ENCODE measurements around the gene FAM83E.

Gene FAM83E

DNA sequence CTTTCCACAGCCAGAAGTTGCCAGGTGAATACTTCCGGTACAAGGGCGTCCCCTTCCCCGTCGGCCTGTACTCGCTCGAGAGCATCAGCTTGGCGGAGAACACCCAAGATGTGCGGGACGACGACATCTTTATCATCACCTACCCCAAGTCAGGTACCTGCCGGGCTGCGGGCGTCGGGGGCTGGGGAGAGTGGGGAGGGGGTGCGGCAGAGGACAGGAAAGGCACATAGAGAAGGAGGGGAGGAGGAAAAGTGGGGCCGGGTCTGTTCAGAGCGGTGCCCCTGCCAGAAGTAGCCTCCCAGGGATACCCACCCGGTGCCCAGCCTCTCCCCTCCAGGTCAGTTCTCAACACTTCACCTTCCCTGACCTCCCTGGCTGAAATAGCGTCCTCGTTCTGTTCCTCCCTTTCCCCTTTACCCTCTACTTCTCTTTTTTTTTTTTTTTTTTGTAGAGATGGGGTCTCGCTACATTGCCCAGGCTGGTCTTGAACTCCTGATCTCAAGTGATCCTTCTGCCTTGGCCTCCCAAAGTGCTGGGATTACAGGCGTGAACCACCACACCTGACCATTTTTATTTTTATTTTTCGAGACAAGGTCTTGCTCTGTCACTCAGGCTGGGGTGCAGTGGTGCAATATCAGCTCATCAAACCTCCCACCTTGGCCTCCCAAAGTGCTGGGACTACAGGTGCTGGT, 38.8 kb downstream of the FAM83E start:
- DNase-seq (ENCODE audit: low read depth), result no peak

DNA sequence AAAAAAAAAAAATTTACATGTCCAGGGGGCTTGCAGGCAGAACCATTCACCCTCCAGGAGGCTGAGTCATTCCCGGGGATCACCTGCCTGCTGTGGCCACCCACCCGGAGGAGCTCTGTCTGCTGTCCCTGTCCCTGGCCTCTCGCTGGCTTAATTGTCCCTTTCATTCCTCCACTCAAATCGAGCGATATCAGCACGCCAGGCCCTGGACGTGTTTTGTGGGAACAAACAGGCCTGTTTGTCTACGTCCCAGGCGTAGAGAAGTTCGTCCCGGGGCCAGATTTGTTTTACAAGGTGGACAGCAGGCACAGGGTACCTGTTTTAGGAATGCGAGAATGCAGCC, 41.7 kb downstream of the FAM83E start:
- no peak for DNase-seq (ENCODE audit: low read depth)

DNA sequence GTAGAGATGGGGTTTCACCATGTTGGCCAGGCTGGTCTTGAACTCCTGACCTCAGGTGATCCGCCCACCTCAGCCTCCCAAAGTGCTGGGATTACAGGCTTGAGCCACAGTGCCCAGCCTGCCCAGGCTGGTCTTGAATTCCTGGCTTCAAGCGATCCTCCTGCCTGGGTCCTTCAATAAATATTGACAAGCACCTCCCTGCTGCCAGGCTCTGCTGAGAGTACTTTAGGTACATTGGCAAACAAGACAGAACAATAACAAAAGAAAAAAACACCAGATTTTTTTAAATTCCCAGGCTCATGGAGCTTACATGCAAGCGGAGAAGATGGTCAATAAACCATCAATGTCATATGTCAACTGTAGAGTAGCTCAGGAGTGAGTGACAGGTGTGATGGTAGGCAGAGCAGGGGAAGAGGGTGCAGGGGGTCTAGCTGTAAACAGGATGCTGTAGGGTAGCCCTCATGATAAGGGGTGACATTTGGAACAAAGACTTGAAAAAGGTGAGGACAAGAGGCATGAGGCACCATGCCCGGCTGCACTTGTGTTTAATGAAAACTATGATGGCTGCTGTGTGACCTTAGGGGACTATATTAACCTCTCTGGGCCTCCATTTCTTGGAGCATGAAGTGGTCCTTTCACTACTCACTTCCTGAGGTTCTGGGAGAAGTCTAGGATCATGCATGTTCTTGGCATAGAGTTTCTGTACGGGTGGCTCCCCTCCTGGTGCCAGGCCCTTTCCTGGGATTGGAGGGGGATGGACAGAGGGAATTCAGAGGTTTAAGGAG, 43.3 kb downstream of the FAM83E start:
- DNase-seq (ENCODE audit: low read depth), result no peak

DNA sequence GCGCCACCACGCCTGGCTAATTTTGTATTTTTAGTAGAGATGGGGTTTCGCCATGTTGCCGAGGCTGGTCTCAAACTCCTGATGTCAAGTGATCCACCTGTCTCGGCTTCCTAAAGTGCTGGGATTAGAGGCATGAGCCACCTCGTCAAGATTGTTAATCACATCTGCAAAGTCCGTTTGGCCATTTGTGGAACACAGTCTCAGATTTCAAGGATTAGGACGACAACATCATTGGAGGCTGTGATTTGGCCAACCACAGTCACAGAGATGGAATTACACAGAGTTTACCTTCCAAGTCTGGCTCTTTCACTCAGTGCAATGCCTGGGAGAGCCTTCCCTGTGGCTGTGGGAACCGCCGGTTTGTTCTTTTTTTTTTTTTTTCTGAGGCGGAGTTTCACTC, 45.1 kb downstream of the FAM83E start:
- no peak for DNase-seq (ENCODE audit: low read depth)

DNA sequence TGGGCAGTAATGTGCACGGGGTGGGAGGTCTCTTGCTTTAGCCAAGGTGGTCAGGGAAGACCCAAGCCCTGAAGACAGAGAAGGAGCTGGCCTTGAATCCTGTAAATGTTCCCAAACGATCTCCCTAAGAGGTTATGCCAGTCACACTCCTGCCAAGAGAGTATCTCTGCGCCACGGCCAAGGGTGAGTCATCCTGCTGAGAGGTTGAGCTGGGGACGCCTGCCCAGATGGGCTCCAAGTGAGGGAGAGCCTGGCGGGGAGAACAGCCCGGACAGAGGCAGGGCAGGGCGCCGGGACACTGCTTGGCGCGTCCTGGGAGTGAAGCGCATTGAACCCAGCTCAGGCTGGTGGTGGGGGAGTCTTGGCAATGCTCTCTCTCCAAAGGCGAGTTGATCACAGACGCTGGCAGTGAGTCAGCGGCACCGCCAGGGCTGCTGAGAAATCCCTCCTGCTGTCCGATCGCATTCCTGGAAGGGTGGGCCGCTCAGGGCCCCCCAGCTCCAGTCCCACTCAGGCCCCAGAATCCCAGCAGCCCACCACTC, 46.5 kb downstream of the FAM83E start:
- no peak for DNase-seq (ENCODE audit: low read depth)

DNA sequence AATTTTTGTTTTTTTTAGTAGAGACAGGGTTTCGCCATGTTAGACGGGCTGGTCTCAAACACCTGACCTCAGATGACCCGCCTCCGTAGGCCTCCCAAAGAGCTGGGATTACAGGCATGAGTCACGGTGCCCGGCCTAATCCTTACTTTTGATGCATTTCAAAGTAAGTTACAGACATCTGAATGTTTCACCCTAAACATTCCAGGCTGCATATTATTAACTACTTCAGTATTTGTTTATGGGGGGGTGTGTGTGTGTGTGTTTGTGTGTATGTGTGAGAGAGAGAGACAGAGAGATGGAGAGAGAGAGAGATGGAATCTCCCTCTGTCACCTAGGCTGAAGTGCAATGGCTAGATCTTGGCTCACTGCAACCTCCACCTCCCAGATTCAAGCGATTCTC, 49.8 kb downstream of the FAM83E start:
- no peak for DNase-seq (ENCODE audit: low read depth)

Measured in activated T-cell treated with anti-CD3 and anti-CD28 coated beads for 48 hours (primary cell).